B cell (primary cell): Measurements from ENCODE around the gene KRCC1. TPM values are rescaled to one million over a fixed set of nuclear protein-coding genes. Genes with fewer than 3 reads are reported as not detected.

Source experiments
- ATAC-seq: fragments of 200-7000 bp; cut with Tn5 transposase; one replicate; pipeline ENCODE4 v1.10.0; 2021; ENCODE audit warnings: low read depth, mild to moderate bottlenecking, moderate number of reproducible peaks, moderate library complexity
- CTCF ChIA-PET: fragments of 350-600 bp; sonication (Branson Sonifier 250); formaldehyde crosslinking; loops from one replicate; lab custom pipeline; 2021; ENCODE audit warnings: antibody characterized with exemption, inconsistent platforms; lab: Charles Lee
- POLR2A ChIA-PET: fragments of 350-600 bp; sonication (Branson Sonifier 250); formaldehyde crosslinking; loops from one replicate; lab custom pipeline; 2021; ENCODE audit warnings: antibody characterized with exemption; lab: Charles Lee
- DNase-seq: peaks from one replicate; pipeline ENCODE4 v3.0.0; 2013
- H2AFZ ChIP-seq: 2 replicates; pipeline ENCODE4 v1.6.1; 2012; ENCODE audit warnings: mild to moderate bottlenecking, low read depth, low read length; ENCODE audit not compliant: insufficient read depth, poor library complexity, severe bottlenecking
- H3K27ac ChIP-seq, 2 donors: 1 replicate in 1 of 2; 2 replicates in 1 of 2; pipeline ENCODE4 v1.5.1; 2012 to 2013; ENCODE audit warnings: low read length in 2 of 2, mild to moderate bottlenecking in 2 of 2, moderate library complexity in 1 of 2
- H3K27me3 ChIP-seq, 4 experiments: fragments of 200-600 bp in 1 of 4; sonication (generic) in 1 of 4; replicated peaks in 1 of 4; 1 replicate in 2 of 4; 2 replicates in 2 of 4; pipeline versions ENCODE4 v1.6.1 to v1.7.0; 2013 to 2016; ENCODE audit warnings: low read length in 3 of 4, mild to moderate bottlenecking in 2 of 4, mixed read lengths in 1 of 4, moderate library complexity in 1 of 4; ENCODE audit not compliant: insufficient read depth in 4 of 4, control insufficient read depth in 3 of 4; ENCODE audit errors: control extremely low read depth in 1 of 4
- H3K36me3 ChIP-seq, 2 experiments: replicated peaks in 1 of 2; 1 replicate in 1 of 2; 2 replicates in 1 of 2; pipeline versions ENCODE4 v1.6.1 to v1.7.1; 2013; ENCODE audit warnings: low read length in 1 of 2; ENCODE audit not compliant: insufficient read depth in 2 of 2, control insufficient read depth in 1 of 2; ENCODE audit errors: control extremely low read depth in 1 of 2, extremely low read depth in 1 of 2
- H3K4me1 ChIP-seq, 2 donors: fragments of 200-600 bp in 1 of 2; sonication (generic) in 1 of 2; 1 replicate in 1 of 2; 2 replicates in 1 of 2; pipeline versions ENCODE4 v1.5.1 to v1.6.1; 2013 to 2017; ENCODE audit warnings: low read length in 2 of 2; ENCODE audit not compliant: control insufficient read depth in 2 of 2, insufficient read depth in 2 of 2
- H3K4me2 ChIP-seq: replicated peaks from 2 replicates; pipeline ENCODE3; 2012; ENCODE audit warnings: mild to moderate bottlenecking, low read depth, low read length; ENCODE audit not compliant: poor library complexity, severe bottlenecking
- H3K4me3 ChIP-seq, 5 experiments: fragments of 200-600 bp in 1 of 5; sonication (generic) in 1 of 5; 1 replicate in 3 of 5; 2 replicates in 2 of 5; pipeline versions ENCODE4 v1.5.1 to v1.7.0; 2011 to 2016; ENCODE audit warnings: low read length in 4 of 5, mild to moderate bottlenecking in 4 of 5, low read depth in 2 of 5, control low read depth in 1 of 5, moderate library complexity in 1 of 5; ENCODE audit not compliant: insufficient read depth in 1 of 5; ENCODE audit errors: control extremely low read depth in 1 of 5, extremely low read depth in 1 of 5
- H3K79me2 ChIP-seq: fragments of 200-600 bp; sonication (generic); one replicate; pipeline ENCODE4 v1.6.0; 2016; ENCODE audit warnings: low read length; ENCODE audit not compliant: control insufficient read depth, insufficient read depth
- H3K9ac ChIP-seq: fragments of 200-600 bp; sonication (generic); 2 replicates; pipeline ENCODE4 v1.6.1; 2017; ENCODE audit warnings: mild to moderate bottlenecking, low read length, moderate library complexity
- H3K9me3 ChIP-seq, 3 donors: one replicate each; pipeline versions ENCODE4 v1.6.1 to v1.7.1; 2013; ENCODE audit warnings: low read length in 2 of 3; ENCODE audit not compliant: control insufficient read depth in 2 of 3, insufficient read depth in 1 of 3; ENCODE audit errors: control extremely low read depth in 1 of 3
- H4K20me1 ChIP-seq: 2 replicates; pipeline ENCODE4 v1.6.0; 2012; ENCODE audit warnings: mild to moderate bottlenecking, low read length; ENCODE audit not compliant: insufficient read depth, control insufficient read depth, poor library complexity, severe bottlenecking
- H3K27ac Mint-ChIP-seq: one replicate; pipeline ENCODE4 v1.8.0; 2021; ENCODE audit warnings: mixed read lengths
- H3K27me3 Mint-ChIP-seq: one replicate; pipeline ENCODE4 v1.8.0; 2021; ENCODE audit warnings: mixed read lengths
- H3K4me1 Mint-ChIP-seq: one replicate; pipeline ENCODE4 v1.8.0; 2021; ENCODE audit warnings: mixed read lengths
- H3K4me3 Mint-ChIP-seq: one replicate; pipeline ENCODE4 v1.8.0; 2021; ENCODE audit warnings: mixed read lengths
- H3K9me3 Mint-ChIP-seq: one replicate; pipeline ENCODE4 v1.8.0; 2022; ENCODE audit warnings: mixed read lengths; ENCODE audit not compliant: insufficient read depth
- CTCF ChIP-seq: fragments of 200-600 bp; IDR thresholded peaks from one replicate; pipeline ENCODE4 v1.8.0; 2022; ENCODE audit warnings: antibody characterized with exemption, mild to moderate bottlenecking
- EZH2 ChIP-seq: IDR thresholded peaks from 2 replicates; pipeline ENCODE4 v1.6.1; 2012; ENCODE audit warnings: borderline replicate concordance, low read depth, mild to moderate bottlenecking, moderate library complexity, low read length; ENCODE audit not compliant: insufficient read depth, poor library complexity, severe bottlenecking
- WGBS: methylation state at CpG from one replicate; pipeline ENCODE4 v1.1.5; 2013; ENCODE audit warnings: missing lambda C conversion rate; ENCODE audit not compliant: insufficient coverage; 5-methylcytosine and 5-hydroxymethylcytosine counted together
- intact Hi-C: fragments of 100-400 bp; cut with micrococcal nuclease; formaldehyde crosslinking; loops from one replicate; pipeline ENCODE4 v1.10.0; 2022
- polyA plus RNA-seq: library from polyadenylated mRNA; depleted of rRNA; stranded (reverse); fragments of >200 nt; gene quantifications from 2 replicates; pipeline ENCODE4 v1.2.3, GENCODE V29; 2012
- total RNA-seq, 2 donors: library from RNA; stranded (reverse); fragments of 120-200 nt in 1 of 2; gene quantifications; 1 replicate in 1 of 2; 2 replicates in 1 of 2; pipeline versions ENCODE4 v1.2.3 to v1.2.4, GENCODE V29; 2013 to 2022

KRCC1 gene
- total and polyA plus RNA-seq, 2 donors (not counting 1 experiment from before 2014, with no cell fraction given), result 11.9 to 27.2 TPM

- Histone ChIP-seq H3K36me3 (peaks cover 0 to 7% of the 10 kb centered on the region in 2 experiments), H3K79me2 (peaks cover 70% of the 10 kb centered on the region), H3K9ac (no peak overlapping the region), H3K27me3 (no peaks in the 10 kb centered on the region), H2AFZ (no peak overlapping the region), H4K20me1 (peaks cover 18% of the 10 kb centered on the region), H3K27ac (no peak overlapping the region), H3K4me2 (no peak overlapping the region), H3K4me3 (no peak overlapping the region), H3K9me3 (no peaks in the 10 kb centered on the region), H3K4me1 (no peaks in the 10 kb centered on the region)
- no peak overlapping the region for H3K27ac Mint-ChIP-seq
- TF ChIP-seq CTCF (no peak), EZH2 (no peak)
- intact Hi-C loops, result no loop called here
- H3K4me3 Mint-ChIP-seq, result no peak overlapping the region
- WGBS, result no CpG with 5 or more reads among the region's 5 CpGs
- POLR2A ChIA-PET, result no interaction called here
- no peak for ATAC-seq
- H3K4me1 Mint-ChIP-seq, result peaks cover 32% of the 10 kb centered on the region
- no peak for DNase-seq
- no peaks in the 10 kb centered on the region for H3K27me3 Mint-ChIP-seq
- CTCF ChIA-PET, result interaction anchor here (0.7 kb wide), 1 partner anchor 545 kb away, joined by 4 read pairs; no protein-coding TSS in a partner anchor
- H3K9me3 Mint-ChIP-seq, result no peaks in the 10 kb centered on the region
Observed at GRCh38 chr2:88042476-88042875, 13.1 kb downstream of the KRCC1 start.

GRCh38 chr2:88038263-88039105, 17.1 kb downstream of the KRCC1 start:
- Mint-ChIP-seq H3K4me3 (no peak overlapping the region), H3K27ac (no peak overlapping the region), H3K27me3 (no peaks in the 10 kb centered on the region), H3K9me3 (no peaks in the 10 kb centered on the region), H3K4me1 (peaks cover 37% of the 10 kb centered on the region)
- Histone ChIP-seq H3K9me3 (no peaks in the 10 kb centered on the region), H3K4me2 (no peak overlapping the region), H3K4me3 (no peak overlapping the region), H2AFZ (no peak overlapping the region), H3K27me3 (no peaks in the 10 kb centered on the region), H4K20me1 (peaks cover 9% of the 10 kb centered on the region), H3K4me1 (no peaks in the 10 kb centered on the region), H3K36me3 (peaks cover 6 to 21% of the 10 kb centered on the region in 2 experiments), H3K79me2 (peaks cover 44% of the 10 kb centered on the region), H3K9ac (no peak overlapping the region), H3K27ac (no peak overlapping the region)
- DNase-seq (no peak), ATAC-seq (peak; percentile 21)
- no CpG with 5 or more reads among the region's 4 CpGs for WGBS
- intact Hi-C loops, result no loop called here
- CTCF ChIA-PET, result interaction anchor here (1.2 to 3.0 kb wide), 2 partner anchors 14 to 22 kb away, joined by 3 to 13 read pairs; no protein-coding TSS in a partner anchor
- TF ChIP-seq CTCF, result no peak
- TF ChIP-seq EZH2, result no peak
- POLR2A ChIA-PET, result no interaction called here
